ENCODE results near the gene ADI1. TPM values are rescaled to one million over a fixed set of nuclear protein-coding genes. Genes with fewer than 3 reads are reported as not detected.
"Not testable (repeated sequence)": the region's sequence is repeated elsewhere in the genome, so short reads cannot be mapped to it uniquely, and the experiment has no call there.

The ADI1 gene
- total and polyA plus RNA-seq, 4 donors = 56.2 to 660 (median 158) TPM

DNA sequence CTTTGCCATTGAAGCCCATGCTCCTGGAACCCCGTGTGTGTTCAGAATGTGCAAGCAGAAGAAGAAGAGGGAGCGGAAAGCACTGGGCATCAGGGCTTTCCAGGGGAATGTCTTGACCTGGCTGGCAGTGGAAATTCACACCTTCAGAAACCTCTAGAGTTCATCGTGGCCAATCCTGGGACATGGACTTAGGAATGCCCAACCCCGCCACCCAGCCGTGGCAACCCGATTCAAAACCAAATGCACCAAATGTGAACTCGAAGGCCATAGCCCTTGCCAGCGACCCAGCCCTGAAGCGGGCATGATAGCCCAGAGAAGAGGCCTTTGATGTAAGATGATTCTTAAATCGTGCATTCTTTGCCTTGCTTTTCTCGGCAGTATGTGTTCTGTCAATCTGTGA is 69.4 kb downstream of the ADI1 start:
- H3K9me3 ChIP-seq (ENCODE audit: control insufficient read depth in 4 of 4, low read length in 3 of 4) = no peaks in the 10 kb centered on the region
- H3K4me3 ChIP-seq (ENCODE audit: low read depth in 1 of 3, low read length in 3 of 3) = no peak overlapping the region
- no peaks in the 10 kb centered on the region for H3K4me1 ChIP-seq (ENCODE audit: control insufficient read depth in 4 of 4, insufficient read depth in 4 of 4, low read length in 3 of 4)
- H3K27me3 ChIP-seq (ENCODE audit: control insufficient read depth in 4 of 4, insufficient read depth in 4 of 4, low read length in 3 of 4) = no peaks in the 10 kb centered on the region
- 96% methylated on average over 11 of the region's 11 CpGs for WGBS
- H3K27ac ChIP-seq (ENCODE audit: low read depth in 1 of 2, low read length in 2 of 2) = no peak overlapping the region
- DNase-seq (ENCODE audit: low spot score) = no peak
- no peak overlapping the region for H3K9ac ChIP-seq (ENCODE audit: low read depth in 1 of 2, low read length in 2 of 2)
- TF ChIP-seq EGR1 (IDR thresholded peaks at IDR 0.05; ENCODE audit: low read depth in 2 of 2) (no peak), HNF4A (conservative IDR thresholded peaks at IDR 0.05) (no peak), RAD21 (IDR thresholded peaks at IDR 0.05) (no peak), FOXA1 (IDR thresholded peaks at IDR 0.05) (no peak), FOXA2 (IDR thresholded peaks at IDR 0.05) (no peak), HNF4G (IDR thresholded peaks at IDR 0.05) (no peak), YY1 (IDR thresholded peaks at IDR 0.05) (no peak), MAX (IDR thresholded peaks at IDR 0.05) (no peak), GABPA (IDR thresholded peaks at IDR 0.05 in 1 of 2, conservative IDR thresholded peaks at IDR 0.05 in 1 of 2) (no peak), NR2F2 (IDR thresholded peaks at IDR 0.05) (no peak)
- TF ChIP-seq, protein P1, sequence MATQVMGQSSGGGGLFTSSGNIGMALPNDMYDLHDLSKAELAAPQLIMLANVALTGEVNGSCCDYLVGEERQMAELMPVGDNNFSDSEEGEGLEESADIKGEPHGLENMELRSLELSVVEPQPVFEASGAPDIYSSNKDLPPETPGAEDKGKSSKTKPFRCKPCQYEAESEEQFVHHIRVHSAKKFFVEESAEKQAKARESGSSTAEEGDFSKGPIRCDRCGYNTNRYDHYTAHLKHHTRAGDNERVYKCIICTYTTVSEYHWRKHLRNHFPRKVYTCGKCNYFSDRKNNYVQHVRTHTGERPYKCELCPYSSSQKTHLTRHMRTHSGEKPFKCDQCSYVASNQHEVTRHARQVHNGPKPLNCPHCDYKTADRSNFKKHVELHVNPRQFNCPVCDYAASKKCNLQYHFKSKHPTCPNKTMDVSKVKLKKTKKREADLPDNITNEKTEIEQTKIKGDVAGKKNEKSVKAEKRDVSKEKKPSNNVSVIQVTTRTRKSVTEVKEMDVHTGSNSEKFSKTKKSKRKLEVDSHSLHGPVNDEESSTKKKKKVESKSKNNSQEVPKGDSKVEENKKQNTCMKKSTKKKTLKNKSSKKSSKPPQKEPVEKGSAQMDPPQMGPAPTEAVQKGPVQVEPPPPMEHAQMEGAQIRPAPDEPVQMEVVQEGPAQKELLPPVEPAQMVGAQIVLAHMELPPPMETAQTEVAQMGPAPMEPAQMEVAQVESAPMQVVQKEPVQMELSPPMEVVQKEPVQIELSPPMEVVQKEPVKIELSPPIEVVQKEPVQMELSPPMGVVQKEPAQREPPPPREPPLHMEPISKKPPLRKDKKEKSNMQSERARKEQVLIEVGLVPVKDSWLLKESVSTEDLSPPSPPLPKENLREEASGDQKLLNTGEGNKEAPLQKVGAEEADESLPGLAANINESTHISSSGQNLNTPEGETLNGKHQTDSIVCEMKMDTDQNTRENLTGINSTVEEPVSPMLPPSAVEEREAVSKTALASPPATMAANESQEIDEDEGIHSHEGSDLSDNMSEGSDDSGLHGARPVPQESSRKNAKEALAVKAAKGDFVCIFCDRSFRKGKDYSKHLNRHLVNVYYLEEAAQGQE (IDR thresholded peaks at IDR 0.05) = no peak
- TF ChIP-seq, protein P2, sequence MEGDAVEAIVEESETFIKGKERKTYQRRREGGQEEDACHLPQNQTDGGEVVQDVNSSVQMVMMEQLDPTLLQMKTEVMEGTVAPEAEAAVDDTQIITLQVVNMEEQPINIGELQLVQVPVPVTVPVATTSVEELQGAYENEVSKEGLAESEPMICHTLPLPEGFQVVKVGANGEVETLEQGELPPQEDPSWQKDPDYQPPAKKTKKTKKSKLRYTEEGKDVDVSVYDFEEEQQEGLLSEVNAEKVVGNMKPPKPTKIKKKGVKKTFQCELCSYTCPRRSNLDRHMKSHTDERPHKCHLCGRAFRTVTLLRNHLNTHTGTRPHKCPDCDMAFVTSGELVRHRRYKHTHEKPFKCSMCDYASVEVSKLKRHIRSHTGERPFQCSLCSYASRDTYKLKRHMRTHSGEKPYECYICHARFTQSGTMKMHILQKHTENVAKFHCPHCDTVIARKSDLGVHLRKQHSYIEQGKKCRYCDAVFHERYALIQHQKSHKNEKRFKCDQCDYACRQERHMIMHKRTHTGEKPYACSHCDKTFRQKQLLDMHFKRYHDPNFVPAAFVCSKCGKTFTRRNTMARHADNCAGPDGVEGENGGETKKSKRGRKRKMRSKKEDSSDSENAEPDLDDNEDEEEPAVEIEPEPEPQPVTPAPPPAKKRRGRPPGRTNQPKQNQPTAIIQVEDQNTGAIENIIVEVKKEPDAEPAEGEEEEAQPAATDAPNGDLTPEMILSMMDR (IDR thresholded peaks at IDR 0.05; ENCODE audit: low read depth, low read length, missing input control) = no peak
- peaks cover 4 to 59% (median 26%) of the 10 kb centered on the region in 4 donors for H3K36me3 ChIP-seq (ENCODE audit: control insufficient read depth in 4 of 4, insufficient read depth in 3 of 4, low read depth in 1 of 4, low read length in 3 of 4)

GRCh38 chr2:3449086-3449485 is 70.2 kb downstream of the ADI1 start:
- H3K27me3 ChIP-seq (ENCODE audit: control insufficient read depth in 4 of 4, insufficient read depth in 4 of 4, low read length in 3 of 4) = no peaks in the 10 kb centered on the region
- WGBS = 83% methylated on average over 13 of the region's 13 CpGs
- no peaks in the 10 kb centered on the region for H3K9me3 ChIP-seq (ENCODE audit: control insufficient read depth in 4 of 4, low read length in 3 of 4)
- peaks cover 5 to 59% (median 29%) of the 10 kb centered on the region in 4 donors for H3K36me3 ChIP-seq (ENCODE audit: control insufficient read depth in 4 of 4, insufficient read depth in 3 of 4, low read depth in 1 of 4, low read length in 3 of 4)
- no peak for TF ChIP-seq FOXA2 (IDR thresholded peaks at IDR 0.05)
- TF ChIP-seq, protein P3, sequence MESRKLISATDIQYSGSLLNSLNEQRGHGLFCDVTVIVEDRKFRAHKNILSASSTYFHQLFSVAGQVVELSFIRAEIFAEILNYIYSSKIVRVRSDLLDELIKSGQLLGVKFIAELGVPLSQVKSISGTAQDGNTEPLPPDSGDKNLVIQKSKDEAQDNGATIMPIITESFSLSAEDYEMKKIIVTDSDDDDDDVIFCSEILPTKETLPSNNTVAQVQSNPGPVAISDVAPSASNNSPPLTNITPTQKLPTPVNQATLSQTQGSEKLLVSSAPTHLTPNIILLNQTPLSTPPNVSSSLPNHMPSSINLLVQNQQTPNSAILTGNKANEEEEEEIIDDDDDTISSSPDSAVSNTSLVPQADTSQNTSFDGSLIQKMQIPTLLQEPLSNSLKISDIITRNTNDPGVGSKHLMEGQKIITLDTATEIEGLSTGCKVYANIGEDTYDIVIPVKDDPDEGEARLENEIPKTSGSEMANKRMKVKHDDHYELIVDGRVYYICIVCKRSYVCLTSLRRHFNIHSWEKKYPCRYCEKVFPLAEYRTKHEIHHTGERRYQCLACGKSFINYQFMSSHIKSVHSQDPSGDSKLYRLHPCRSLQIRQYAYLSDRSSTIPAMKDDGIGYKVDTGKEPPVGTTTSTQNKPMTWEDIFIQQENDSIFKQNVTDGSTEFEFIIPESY (IDR thresholded peaks at IDR 0.05) = no peak
- no peak for TF ChIP-seq HNF4G (IDR thresholded peaks at IDR 0.05)
- TF ChIP-seq, protein P2 (IDR thresholded peaks at IDR 0.05; ENCODE audit: low read depth, low read length, missing input control) = no peak
- TF ChIP-seq HNF4A (conservative IDR thresholded peaks at IDR 0.05) = no peak
- no peak for TF ChIP-seq JUND (IDR thresholded peaks at IDR 0.05)
- no peak for TF ChIP-seq FOXA1 (IDR thresholded peaks at IDR 0.05)
- TF ChIP-seq MAX (IDR thresholded peaks at IDR 0.05) = no peak
- DNase-seq (ENCODE audit: low spot score) = no peak
- no peak overlapping the region for H3K9ac ChIP-seq (ENCODE audit: low read depth in 1 of 2, low read length in 2 of 2)
- H3K4me3 ChIP-seq (ENCODE audit: low read depth in 1 of 3, low read length in 3 of 3) = no peak overlapping the region
- no peaks in the 10 kb centered on the region for H3K4me1 ChIP-seq (ENCODE audit: control insufficient read depth in 4 of 4, insufficient read depth in 4 of 4, low read length in 3 of 4)
- no peak overlapping the region for H3K27ac ChIP-seq (ENCODE audit: low read depth in 1 of 2, low read length in 2 of 2)

- not testable (repeated sequence) for H3K27me3 ChIP-seq (ENCODE audit: control insufficient read depth in 4 of 4, insufficient read depth in 4 of 4, low read length in 3 of 4); H3K27ac ChIP-seq (ENCODE audit: low read depth in 1 of 2, low read length in 2 of 2); H3K9ac ChIP-seq (ENCODE audit: low read depth in 1 of 2, low read length in 2 of 2); H3K4me3 ChIP-seq (ENCODE audit: low read depth in 1 of 3, low read length in 3 of 3); H3K4me1 ChIP-seq (ENCODE audit: control insufficient read depth in 4 of 4, insufficient read depth in 4 of 4, low read length in 3 of 4); DNase-seq (ENCODE audit: low spot score); H3K9me3 ChIP-seq (ENCODE audit: control insufficient read depth in 4 of 4, low read length in 3 of 4)
- peaks cover 9 to 64% (median 34%) of the 10 kb centered on the region in 4 donors for H3K36me3 ChIP-seq (ENCODE audit: control insufficient read depth in 4 of 4, insufficient read depth in 3 of 4, low read depth in 1 of 4, low read length in 3 of 4)
- 87% methylated on average over 35 of the region's 35 CpGs for WGBS
Observed at GRCh38 chr2:3448441-3448911, 70.9 kb downstream of the ADI1 start.
